ENCODE data around the gene MDM2. TPM values are rescaled to one million over a fixed set of nuclear protein-coding genes. Genes with fewer than 3 reads are reported as not detected.
A peak's percentile ranks its signal among the peaks of the same experiment; 100 is the strongest.

The MDM2 gene
- total and polyA plus RNA-seq, 10 donors: 41.5 to 248 (median 111) TPM

DNA sequence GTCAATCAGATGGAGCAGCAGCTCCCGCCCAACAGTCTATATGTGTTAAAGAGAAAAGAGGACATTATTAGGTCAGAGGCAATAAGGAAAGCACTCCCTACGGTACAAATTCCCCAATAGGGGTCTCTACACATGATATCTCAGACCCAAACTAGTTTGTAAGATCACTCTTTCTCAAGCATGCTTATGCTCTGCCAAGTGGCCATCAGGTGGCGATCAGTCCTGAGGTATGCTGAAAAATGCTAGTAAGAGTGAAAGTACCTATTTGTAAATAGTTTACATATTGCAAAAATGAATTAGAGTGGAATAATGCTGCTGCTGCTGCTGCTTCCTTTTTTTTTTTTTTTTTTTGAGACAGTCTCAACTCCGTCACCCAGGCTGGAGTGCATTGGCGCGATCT lies 63.9 kb downstream of the MDM2 start:
- peaks cover 0 to 6% (median 0%) of the 10 kb centered on the region in 6 donors for H3K4me1 ChIP-seq
- intact Hi-C loops (cut with DNase I; ENCODE audit: low total_unique reads): no loop called here
- no peak overlapping the region for H3K27ac ChIP-seq
- H3K4me3 ChIP-seq: no peak overlapping the region
- H3K36me3 ChIP-seq: peaks cover 0 to 62% (median 11%) of the 10 kb centered on the region in 6 donors
- H3K9me3 ChIP-seq: no peaks in the 10 kb centered on the region
- WGBS, 5 donors: 68 to 85% (median 75%) methylated on average over 6 of the region's 6 CpGs
- no peak for TF ChIP-seq POLR2AphosphoS5 (IDR thresholded peaks at IDR 0.05)
- TF ChIP-seq, protein P1, sequence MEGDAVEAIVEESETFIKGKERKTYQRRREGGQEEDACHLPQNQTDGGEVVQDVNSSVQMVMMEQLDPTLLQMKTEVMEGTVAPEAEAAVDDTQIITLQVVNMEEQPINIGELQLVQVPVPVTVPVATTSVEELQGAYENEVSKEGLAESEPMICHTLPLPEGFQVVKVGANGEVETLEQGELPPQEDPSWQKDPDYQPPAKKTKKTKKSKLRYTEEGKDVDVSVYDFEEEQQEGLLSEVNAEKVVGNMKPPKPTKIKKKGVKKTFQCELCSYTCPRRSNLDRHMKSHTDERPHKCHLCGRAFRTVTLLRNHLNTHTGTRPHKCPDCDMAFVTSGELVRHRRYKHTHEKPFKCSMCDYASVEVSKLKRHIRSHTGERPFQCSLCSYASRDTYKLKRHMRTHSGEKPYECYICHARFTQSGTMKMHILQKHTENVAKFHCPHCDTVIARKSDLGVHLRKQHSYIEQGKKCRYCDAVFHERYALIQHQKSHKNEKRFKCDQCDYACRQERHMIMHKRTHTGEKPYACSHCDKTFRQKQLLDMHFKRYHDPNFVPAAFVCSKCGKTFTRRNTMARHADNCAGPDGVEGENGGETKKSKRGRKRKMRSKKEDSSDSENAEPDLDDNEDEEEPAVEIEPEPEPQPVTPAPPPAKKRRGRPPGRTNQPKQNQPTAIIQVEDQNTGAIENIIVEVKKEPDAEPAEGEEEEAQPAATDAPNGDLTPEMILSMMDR (IDR thresholded peaks at IDR 0.05 in 8 of 11, conservative IDR thresholded peaks at IDR 0.05 in 3 of 11): peak in 2 of 11 experiments; percentile 11 to 38
- no peaks in the 10 kb centered on the region for H3K27me3 ChIP-seq (replicated peaks in 1 of 7)
- DNase-seq: no peak

DNA sequence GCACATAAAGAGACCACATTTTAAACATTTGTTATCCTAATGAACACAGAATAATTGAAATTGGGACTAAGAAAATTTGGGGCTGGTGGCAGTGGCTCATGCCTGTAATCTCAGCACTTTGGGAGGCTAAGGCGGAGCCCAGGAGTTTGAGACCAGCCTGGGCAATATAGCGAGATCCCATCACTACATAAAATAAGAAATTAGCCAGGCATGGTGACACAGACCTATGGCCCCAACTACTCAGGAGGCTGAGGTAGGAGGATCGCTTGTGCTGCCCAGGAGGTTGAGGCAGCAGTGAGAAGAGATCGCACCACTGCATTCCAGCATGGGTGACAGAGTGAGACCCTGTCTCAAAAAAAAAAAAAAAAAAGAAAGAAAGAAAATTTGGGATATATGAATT lies 65.3 kb downstream of the MDM2 start:
- no peak overlapping the region for H3K4me3 ChIP-seq
- peaks cover 0 to 6% (median 0%) of the 10 kb centered on the region in 6 donors for H3K4me1 ChIP-seq
- no peak overlapping the region for H3K27ac ChIP-seq
- TF ChIP-seq, protein P1 (IDR thresholded peaks at IDR 0.05 in 8 of 11, conservative IDR thresholded peaks at IDR 0.05 in 3 of 11): no peak
- TF ChIP-seq POLR2AphosphoS5 (IDR thresholded peaks at IDR 0.05) (no peak), POLR2A (IDR thresholded peaks at IDR 0.05) (no peak)
- H3K27me3 ChIP-seq (replicated peaks in 1 of 7): no peaks in the 10 kb centered on the region
- peaks cover 0 to 48% (median 11%) of the 10 kb centered on the region in 6 donors for H3K36me3 ChIP-seq
- DNase-seq: no peak
- intact Hi-C loops (cut with DNase I; ENCODE audit: low total_unique reads): no loop called here
- H3K9me3 ChIP-seq: peaks cover 0 to under 1% (median 0%) of the 10 kb centered on the region in 8 donors
- WGBS, 5 donors: 96 to 100% (median 98%) methylated on average over 4 of the region's 4 CpGs

DNA sequence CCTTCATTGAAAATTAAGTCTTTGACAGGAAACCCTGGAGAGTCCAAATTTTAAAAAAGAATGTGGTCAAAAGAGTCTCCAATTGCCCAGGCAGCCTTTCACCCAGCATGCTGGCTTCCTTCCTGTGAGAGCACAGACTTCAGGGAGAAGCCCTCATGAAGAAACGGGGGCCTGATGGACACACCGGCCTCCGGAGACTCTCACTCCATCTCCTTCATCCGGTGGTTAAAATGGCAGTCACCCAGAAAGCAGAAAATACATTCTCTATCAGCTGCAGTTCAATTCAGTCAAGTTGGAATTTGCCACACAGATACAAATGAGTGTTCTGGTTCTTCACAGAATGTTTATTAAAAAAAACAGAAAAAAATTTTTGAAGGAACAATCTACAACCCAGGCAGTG lies 68.5 kb downstream of the MDM2 start:
- no peak overlapping the region for H3K4me3 ChIP-seq
- no peaks in the 10 kb centered on the region for H3K27me3 ChIP-seq (replicated peaks in 1 of 7)
- intact Hi-C loops (cut with DNase I; ENCODE audit: low total_unique reads): no loop called here
- TF ChIP-seq, protein P1 (IDR thresholded peaks at IDR 0.05 in 8 of 11, conservative IDR thresholded peaks at IDR 0.05 in 3 of 11): no peak
- TF ChIP-seq POLR2AphosphoS5 (IDR thresholded peaks at IDR 0.05): no peak
- TF ChIP-seq POLR2A (IDR thresholded peaks at IDR 0.05): no peak
- no peak overlapping the region for H3K27ac ChIP-seq
- H3K4me1 ChIP-seq: peaks cover 0 to 6% (median 0%) of the 10 kb centered on the region in 6 donors
- H3K36me3 ChIP-seq: peaks cover 0 to 30% (median 2%) of the 10 kb centered on the region in 6 donors
- DNase-seq: no peak
- WGBS, 5 donors: 6 to 15% (median 12%) methylated on average over 4 of the region's 4 CpGs
- peaks cover 0 to 9% (median 0%) of the 10 kb centered on the region in 8 donors for H3K9me3 ChIP-seq

DNA sequence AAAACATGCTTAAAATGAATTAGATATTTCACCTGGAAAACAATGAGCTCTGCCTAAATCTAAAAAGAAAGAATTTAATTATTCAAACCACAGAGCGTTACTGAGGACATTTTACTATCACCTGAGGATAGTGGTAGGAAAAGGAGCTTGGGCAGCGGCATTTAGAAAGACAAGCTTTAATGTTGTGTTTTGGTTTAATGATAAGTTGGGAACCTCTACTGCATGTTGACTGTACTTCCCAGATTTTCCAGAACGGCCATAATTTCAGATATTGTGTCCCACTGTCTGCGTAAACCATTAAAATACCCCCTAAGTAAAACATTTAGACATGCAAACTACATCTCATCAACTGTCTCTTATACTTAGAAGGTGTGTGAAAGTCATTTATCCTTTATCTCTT lies 69.6 kb downstream of the MDM2 start:
- Histone ChIP-seq H3K27me3 (replicated peaks in 1 of 7) (no peaks in the 10 kb centered on the region), H3K4me1 (peaks cover 0 to 6% (median 0%) of the 10 kb centered on the region in 6 donors), H3K36me3 (peaks cover 0 to 29% (median 0%) of the 10 kb centered on the region in 6 donors), H3K9me3 (peaks cover 0 to 9% (median 0%) of the 10 kb centered on the region in 8 donors), H3K4me3 (no peak overlapping the region), H3K27ac (no peak overlapping the region)
- 93 to 98% (median 95%) methylated on average over 4 of the region's 4 CpGs for WGBS, 5 donors
- TF ChIP-seq POLR2AphosphoS5 (IDR thresholded peaks at IDR 0.05): no peak
- TF ChIP-seq POLR2A (IDR thresholded peaks at IDR 0.05): no peak
- TF ChIP-seq, protein P1 (IDR thresholded peaks at IDR 0.05 in 8 of 11, conservative IDR thresholded peaks at IDR 0.05 in 3 of 11): no peak
- DNase-seq: no peak
- intact Hi-C loops (cut with DNase I; ENCODE audit: low total_unique reads): no loop called here

Data from spleen (tissue), 11 donors.